GM23248 (cell line): ENCODE measurements around the gene TPRN. TPM values are rescaled to one million over a fixed set of nuclear protein-coding genes. Genes with fewer than 3 reads are reported as not detected.

Experiments used
- DNase-seq: peaks from one replicate; pipeline ENCODE4 v3.0.0-alpha.2; 2015
- H2AFZ ChIP-seq: fragments of 200-600 bp; sonication (generic); 2 replicates; pipeline ENCODE4 v1.6.1; 2016; ENCODE audit warnings: antibody characterized with exemption
- H3F3A ChIP-seq: fragments of 200-600 bp; sonication (generic); 2 replicates; pipeline ENCODE4 v1.6.1; 2016; ENCODE audit warnings: mild to moderate bottlenecking, antibody characterized with exemption, mixed run types; ENCODE audit not compliant: insufficient read depth
- H3K27ac ChIP-seq: fragments of 200-600 bp; sonication (generic); 2 replicates; pipeline ENCODE4 v1.5.1; 2016; ENCODE audit warnings: mild to moderate bottlenecking
- H3K27me3 ChIP-seq: fragments of 200-600 bp; sonication (generic); replicated peaks from 2 replicates; pipeline ENCODE4 v1.6.1; 2016; ENCODE audit warnings: mild to moderate bottlenecking; ENCODE audit not compliant: insufficient read depth
- H3K36me3 ChIP-seq: fragments of 200-600 bp; sonication (generic); 2 replicates; pipeline ENCODE4 v1.6.1; 2016; ENCODE audit warnings: low read depth, mild to moderate bottlenecking
- H3K4me1 ChIP-seq: fragments of 200-600 bp; sonication (generic); 2 replicates; pipeline ENCODE4 v1.6.1; 2016; ENCODE audit warnings: mild to moderate bottlenecking; ENCODE audit not compliant: insufficient read depth
- H3K4me2 ChIP-seq: fragments of 200-600 bp; sonication (generic); one replicate; pipeline ENCODE4 v1.6.1; 2016; ENCODE audit warnings: mild to moderate bottlenecking; ENCODE audit not compliant: unreplicated experiment
- H3K4me3 ChIP-seq: fragments of 200-600 bp; sonication (generic); 2 replicates; pipeline ENCODE4 v1.5.1; 2016; ENCODE audit warnings: mild to moderate bottlenecking
- H3K79me2 ChIP-seq: fragments of 200-600 bp; sonication (generic); 2 replicates; pipeline ENCODE4 v1.6.1; 2016; ENCODE audit warnings: mild to moderate bottlenecking; ENCODE audit not compliant: insufficient read depth
- H3K9ac ChIP-seq: fragments of 200-600 bp; sonication (generic); 2 replicates; pipeline ENCODE4 v1.6.1; 2016; ENCODE audit warnings: mild to moderate bottlenecking
- H3K9me2 ChIP-seq: fragments of 200-600 bp; sonication (generic); 2 replicates; pipeline ENCODE4 v1.6.1; 2016; ENCODE audit warnings: mixed run types, mild to moderate bottlenecking, moderate library complexity; ENCODE audit not compliant: insufficient read depth
- H3K9me3 ChIP-seq: fragments of 200-600 bp; sonication (generic); one replicate; pipeline ENCODE4 v1.6.1; 2017; ENCODE audit warnings: low read depth
- H4K20me1 ChIP-seq: fragments of 200-600 bp; sonication (generic); 2 replicates; pipeline ENCODE4 v1.6.0; 2016; ENCODE audit not compliant: insufficient read depth
- EZH2 ChIP-seq: fragments of 200-600 bp; sonication (generic); IDR thresholded peaks from 2 replicates; pipeline ENCODE4 v1.6.1; 2018; ENCODE audit warnings: antibody characterized with exemption, mild to moderate bottlenecking; ENCODE audit not compliant: insufficient read depth, poor library complexity, severe bottlenecking
- EZH2phosphoT487 ChIP-seq: fragments of 200-600 bp; sonication (generic); IDR thresholded peaks from 2 replicates; pipeline ENCODE4 v1.6.1; 2018; ENCODE audit warnings: antibody characterized with exemption, moderate library complexity, mild to moderate bottlenecking, low read depth; ENCODE audit not compliant: insufficient read depth
- WGBS, 2 experiments: methylation state at CpG; one replicate each; pipeline ENCODE4 v1.1.6; 2015 to 2017; ENCODE audit warnings: low lambda C conversion rate in 2 of 2, low coverage in 1 of 2; ENCODE audit errors: missing lambda C conversion rate in 2 of 2; 5-methylcytosine and 5-hydroxymethylcytosine counted together
- in situ Hi-C: fragments of 300-500 bp; cut with MboI; formaldehyde crosslinking; loops from 2 replicates; pipeline ENCODE4 v1.15.0; 2020
- polyA plus RNA-seq: library from polyadenylated mRNA; unstranded; fragments of >200 nt; fragmentation: Nextera tagmentation; extraction: Ambion mirVana; gene quantifications from 2 replicates; pipeline ENCODE4 v1.2.1, GENCODE V29; 2016
- total RNA-seq: library from RNA; depleted of rRNA; stranded (reverse); fragments of >200 nt; shearing (Covaris generic); gene quantifications from 2 replicates; pipeline ENCODE4 v1.2.3, GENCODE V29; 2014

Gene TPRN
- total and polyA plus RNA-seq, 2 experiments from 2014 or later: 1.7 to 7.8 TPM

GRCh38 chr9:137230705-137231371 is 30.3 kb upstream of the TPRN start, which contains the start of gene SLC34A3:
SLC34A3 (plus strand) TSS chr9:137230901; CDS start chr9:137231703, 802 bp downstream.
- Histone ChIP-seq H3K9me2 (no peaks in the 10 kb centered on the region), H3K9ac (no peak within 1 kb of the TSS), H3K4me3 (no peak within 1 kb of the TSS), H3K79me2 (no peaks in the 10 kb centered on the region), H3F3A (no peaks in the 10 kb centered on the region), H3K27me3 (no peaks in the 10 kb centered on the region), H3K27ac (no peak within 1 kb of the TSS), H3K9me3 (no peaks in the 10 kb centered on the region), H3K4me2 (no peak within 1 kb of the TSS), H3K36me3 (no peaks in the 10 kb centered on the region), H3K4me1 (no peaks in the 10 kb centered on the region), H2AFZ (no peak within 1 kb of the TSS), H4K20me1 (no peaks in the 10 kb centered on the region)
- DNase-seq: no peak
- 53 to 54% methylated on average over 14 of the region's 14 CpGs for WGBS, 2 experiments
- TF ChIP-seq EZH2phosphoT487: no peak
- TF ChIP-seq EZH2: no peak
- in situ Hi-C loops: no loop called here

DNA sequence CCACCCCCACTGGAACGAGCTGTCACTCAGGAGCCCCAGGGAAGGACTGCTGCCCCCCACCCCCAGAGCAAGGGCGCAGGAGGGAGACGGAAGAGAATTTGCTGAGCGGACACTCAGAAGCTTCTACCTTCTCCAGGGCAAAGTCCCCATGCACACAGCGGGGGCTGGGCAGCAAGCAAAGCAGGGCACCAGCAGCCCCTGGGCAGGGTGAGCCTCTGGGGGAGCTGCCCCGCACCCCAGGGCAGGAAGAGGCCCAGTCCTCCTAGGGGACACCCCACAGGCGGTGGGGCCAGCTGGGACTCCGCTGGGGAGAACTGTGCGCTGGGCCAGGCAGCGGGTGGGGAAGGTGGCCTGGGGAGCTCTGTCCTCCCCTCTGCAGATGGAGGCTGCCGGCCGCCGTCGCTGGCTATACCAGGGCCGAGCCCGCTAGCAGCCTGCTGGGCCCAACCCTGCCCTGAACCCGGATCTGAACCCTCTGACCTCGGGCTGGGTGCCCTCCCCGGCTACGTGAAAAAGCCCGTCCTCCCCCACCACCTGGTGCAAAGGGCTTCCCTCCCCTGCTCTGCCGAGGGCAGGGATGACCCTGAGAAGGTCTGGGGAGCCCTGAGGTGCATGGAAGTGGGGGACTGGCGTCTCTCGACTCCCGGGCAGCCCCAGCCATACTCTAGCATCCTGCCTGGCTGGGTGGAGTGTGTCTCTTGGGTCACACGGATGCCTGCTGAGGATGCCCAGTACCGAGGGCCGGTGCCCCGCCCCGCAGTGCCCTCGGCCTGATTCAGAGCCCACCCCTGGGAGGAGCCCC is 29.6 kb upstream of the TPRN start:
- DNase-seq: no peak
- Histone ChIP-seq H3K4me2 (no peak overlapping the region), H3K36me3 (no peaks in the 10 kb centered on the region), H3K9ac (no peak overlapping the region), H3K27ac (no peak overlapping the region), H3K4me1 (no peaks in the 10 kb centered on the region), H3K9me3 (no peaks in the 10 kb centered on the region), H3K27me3 (no peaks in the 10 kb centered on the region), H3K9me2 (no peaks in the 10 kb centered on the region), H3K4me3 (no peak overlapping the region), H2AFZ (no peak overlapping the region), H4K20me1 (no peaks in the 10 kb centered on the region), H3F3A (no peaks in the 10 kb centered on the region), H3K79me2 (no peaks in the 10 kb centered on the region)
- WGBS, 2 experiments: 47 to 54% methylated on average over 23 to 27 of the region's 31 CpGs
- TF ChIP-seq EZH2phosphoT487 (no peak), EZH2 (no peak)
- in situ Hi-C loops: no loop called here

- Histone ChIP-seq H3K27me3 (no peaks in the 10 kb centered on the region), H3K4me3 (no peak overlapping the region), H3K27ac (no peak overlapping the region), H3K9ac (no peak overlapping the region), H3K4me2 (no peak overlapping the region), H3K36me3 (no peaks in the 10 kb centered on the region), H3K4me1 (peaks cover 3% of the 10 kb centered on the region; the same call in 1 of the 2 replicates), H4K20me1 (no peaks in the 10 kb centered on the region), H3K9me2 (no peaks in the 10 kb centered on the region), H3K9me3 (no peaks in the 10 kb centered on the region), H3F3A (no peaks in the 10 kb centered on the region), H2AFZ (no peak overlapping the region), H3K79me2 (no peaks in the 10 kb centered on the region)
- TF ChIP-seq EZH2phosphoT487 (no peak), EZH2 (no peak)
- in situ Hi-C loops: no loop called here
- DNase-seq: no peak
- WGBS, 2 experiments: 64% methylated on average over 24 to 27 of the region's 27 CpGs
These were observed 28.7 kb upstream of the TPRN start for GRCh38 chr9:137228968-137229896.

- H3K9ac ChIP-seq: no peak overlapping the region
- in situ Hi-C loops: no loop called here
- no peak for TF ChIP-seq EZH2phosphoT487
- no peak for TF ChIP-seq EZH2
- H3K36me3 ChIP-seq: no peaks in the 10 kb centered on the region
- no peak overlapping the region for H3K4me3 ChIP-seq
- H4K20me1 ChIP-seq: no peaks in the 10 kb centered on the region
- H3K9me2 ChIP-seq: no peaks in the 10 kb centered on the region
- no peaks in the 10 kb centered on the region for H3K79me2 ChIP-seq
- no peak overlapping the region for H2AFZ ChIP-seq
- H3K4me1 ChIP-seq: peaks cover 3% of the 10 kb centered on the region; the same call in 1 of the 2 replicates
- H3K4me2 ChIP-seq: no peak overlapping the region
- H3K27ac ChIP-seq: no peak overlapping the region
- no peaks in the 10 kb centered on the region for H3K9me3 ChIP-seq
- H3K27me3 ChIP-seq: no peaks in the 10 kb centered on the region
- no peaks in the 10 kb centered on the region for H3F3A ChIP-seq
- WGBS, 2 experiments: 79 to 83% methylated on average over 23 to 27 of the region's 29 CpGs
- DNase-seq: no peak
These were observed 28.0 kb upstream of the TPRN start for GRCh38 chr9:137228506-137228967.
